CD1c-positive myeloid dendritic cell (primary cell): ENCODE measurements around the gene LBP.
A peak's percentile ranks its signal among the peaks of the same experiment; 100 is the strongest.
"Not testable (repeated sequence)": the region's sequence is repeated elsewhere in the genome, so short reads cannot be mapped to it uniquely, and the experiment has no call there.

Experiments
- DNase-seq: peaks from one replicate; pipeline ENCODE4 v3.0.0-alpha.2; 2016; ENCODE audit errors: extremely low spot score

The LBP gene

GRCh38 chr20:38349856-38350255 lies 3.6 kb downstream of the LBP start:
- DNase-seq, result no peak

- DNase-seq, result no peak
Observed at GRCh38 chr20:38350879-38351775, 4.8 kb downstream of the LBP start.

GRCh38 chr20:38353316-38353715 lies 7.0 kb downstream of the LBP start:
- no peak for DNase-seq

DNA sequence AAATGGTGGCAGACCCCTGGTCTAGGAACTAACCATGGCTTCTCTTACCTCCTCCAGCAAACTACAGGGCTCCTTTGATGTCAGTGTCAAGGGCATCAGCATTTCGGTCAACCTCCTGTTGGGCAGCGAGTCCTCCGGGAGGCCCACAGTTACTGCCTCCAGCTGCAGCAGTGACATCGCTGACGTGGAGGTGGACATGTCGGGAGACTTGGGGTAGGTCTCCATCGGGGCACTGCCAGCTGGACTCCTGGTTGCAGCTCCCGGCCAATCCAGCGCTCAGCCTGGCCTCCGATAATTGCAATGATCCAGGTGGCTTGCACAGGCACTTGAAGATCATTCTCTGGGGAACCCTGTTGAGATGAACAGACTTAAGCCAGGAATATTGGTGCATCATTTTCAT lies 7.9 kb downstream of the LBP start:
- DNase-seq, result no peak

DNA sequence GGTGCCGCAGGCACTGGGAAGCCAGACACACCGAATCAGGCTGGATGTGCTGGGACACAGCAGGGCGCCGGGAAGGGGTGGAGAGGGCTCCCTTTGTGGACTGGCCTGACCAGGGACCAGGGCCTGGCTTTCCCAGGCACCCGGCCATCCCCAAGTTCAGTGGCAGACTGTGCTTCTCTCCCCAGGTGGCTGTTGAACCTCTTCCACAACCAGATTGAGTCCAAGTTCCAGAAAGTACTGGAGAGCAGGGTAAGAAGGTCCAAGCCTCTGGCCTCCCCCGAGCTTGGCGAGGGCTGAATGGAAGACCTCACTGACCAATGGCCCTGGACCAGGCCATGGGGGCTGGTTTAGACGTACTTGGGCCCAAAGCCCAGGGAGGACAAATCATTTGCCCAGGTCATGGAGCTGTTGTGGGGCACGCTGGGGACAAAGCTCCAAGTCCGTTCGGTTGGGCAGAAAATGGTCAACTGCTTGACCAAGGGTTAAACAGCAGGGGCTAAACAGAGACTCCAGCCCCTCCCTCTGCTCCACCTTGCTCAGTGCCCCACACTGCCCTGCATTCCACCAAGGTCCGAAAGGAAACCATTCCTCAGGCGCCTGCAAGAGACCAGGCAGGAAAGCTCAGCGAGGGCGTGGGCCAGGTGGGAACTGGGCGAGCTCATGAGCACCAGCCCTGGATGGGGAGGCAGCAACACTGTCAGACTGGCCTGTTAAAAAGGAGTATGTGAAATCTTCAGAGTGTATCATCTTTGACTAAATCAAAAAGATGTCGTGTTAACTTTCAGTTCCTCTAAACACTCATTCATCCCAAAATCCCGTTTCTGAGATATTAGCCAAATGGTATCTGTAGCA lies 9.1 kb downstream of the LBP start:
- DNase-seq, result peak; percentile 75

- DNase-seq, result peak; percentile 88
Observed at GRCh38 chr20:38357653-38358207, 11.4 kb downstream of the LBP start.

- no peak for DNase-seq
Observed at GRCh38 chr20:38358556-38358955, 12.3 kb downstream of the LBP start.

- no peak for DNase-seq
Observed at GRCh38 chr20:38363004-38363747, 16.9 kb downstream of the LBP start.

DNA sequence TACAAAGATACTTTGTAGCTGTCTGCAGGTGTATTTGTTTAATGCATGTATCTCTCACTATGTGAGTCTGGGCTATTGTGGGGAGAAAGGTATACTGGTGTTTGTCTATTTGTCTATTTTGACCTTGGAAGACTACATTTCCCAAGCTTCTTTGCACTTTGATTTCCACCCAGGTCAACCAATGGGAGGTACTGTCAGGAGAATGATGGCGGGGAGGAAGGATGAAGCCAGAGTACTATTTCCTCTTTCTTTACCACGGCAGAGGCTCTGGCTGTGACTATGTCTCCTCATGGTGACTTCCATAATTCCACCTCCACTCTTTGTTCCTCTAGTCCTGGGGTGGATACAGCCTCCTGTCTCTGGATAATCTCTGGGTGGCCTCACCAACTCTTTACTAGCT lies 23.1 kb downstream of the LBP start:
- DNase-seq, result peak; percentile 76

GRCh38 chr20:38372806-38373205 lies 26.5 kb downstream of the LBP start:
- DNase-seq, result no peak

GRCh38 chr20:38373231-38373867 lies 27.1 kb downstream of the LBP start:
- DNase-seq, result no peak

DNA sequence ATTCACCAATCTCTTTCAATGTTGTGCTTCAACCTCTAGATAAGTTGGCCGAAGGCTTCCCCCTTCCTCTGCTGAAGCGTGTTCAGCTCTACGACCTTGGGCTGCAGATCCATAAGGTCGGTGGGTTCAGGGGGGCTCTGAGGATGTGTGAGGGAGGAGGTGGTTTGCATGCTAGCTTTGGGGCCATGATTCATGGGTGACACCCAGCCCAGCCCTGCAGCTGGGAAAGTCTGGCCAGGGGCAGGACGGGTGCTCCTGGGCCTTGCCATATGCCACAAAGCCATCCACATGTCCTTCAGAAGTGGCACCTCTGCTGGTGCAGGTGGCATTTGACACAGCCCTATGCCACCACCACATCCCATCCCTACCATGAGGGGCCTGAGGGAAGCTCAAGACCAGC lies 27.6 kb downstream of the LBP start:
- DNase-seq, result no peak

DNA sequence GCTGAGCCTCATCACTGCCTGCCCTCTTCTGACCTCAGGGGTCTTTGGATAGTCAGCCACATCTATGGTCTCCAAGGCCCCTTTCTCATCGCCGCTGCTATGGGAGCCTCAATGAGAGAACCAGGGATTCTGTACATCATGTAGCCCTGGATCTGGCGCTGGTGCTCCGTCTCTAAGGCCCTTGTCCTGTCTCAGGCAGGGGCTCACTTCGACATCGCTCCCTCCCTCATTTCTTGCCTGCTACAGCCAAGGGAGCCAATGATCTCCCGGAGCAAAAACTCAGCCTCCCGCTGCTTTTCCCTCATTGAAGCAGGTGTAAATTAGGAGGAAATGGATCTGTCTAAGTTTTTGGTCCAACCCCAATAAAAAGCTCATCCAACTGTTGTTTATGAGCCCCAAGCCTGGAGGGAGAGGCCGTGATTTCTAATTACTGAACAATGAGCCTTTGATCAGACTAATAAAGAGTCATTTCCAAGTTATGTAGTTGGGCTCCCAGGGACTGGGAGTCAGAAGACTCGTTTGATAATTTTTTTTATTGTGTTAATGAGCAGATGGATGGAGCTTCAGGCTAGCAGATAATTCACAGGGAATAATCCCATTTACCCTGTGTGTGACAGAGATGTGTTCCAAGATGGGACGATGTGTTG lies 30.9 kb downstream of the LBP start:
- no peak for DNase-seq

DNA sequence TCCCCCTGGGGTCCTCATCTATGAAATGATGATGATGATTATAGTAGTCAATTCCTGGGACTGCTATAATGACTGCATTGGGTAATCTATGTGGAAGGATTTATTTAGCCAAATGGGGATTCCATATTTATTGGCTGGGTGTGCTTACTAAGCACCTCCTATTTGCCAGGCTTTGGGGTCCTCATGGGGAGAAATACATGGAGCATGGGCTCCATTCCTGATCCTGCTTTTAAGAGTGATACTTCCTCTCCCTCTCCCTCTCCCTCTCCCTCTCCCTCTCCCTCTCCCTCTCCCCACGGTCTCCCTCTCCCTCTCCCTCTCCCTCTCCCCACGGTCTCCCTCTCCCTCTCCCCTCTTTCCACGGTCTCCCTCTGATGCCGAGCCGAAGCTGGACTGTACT lies 31.6 kb downstream of the LBP start:
- DNase-seq, result not testable (repeated sequence)

GRCh38 chr20:38383147-38383546 lies 36.9 kb downstream of the LBP start:
- no peak for DNase-seq

DNA sequence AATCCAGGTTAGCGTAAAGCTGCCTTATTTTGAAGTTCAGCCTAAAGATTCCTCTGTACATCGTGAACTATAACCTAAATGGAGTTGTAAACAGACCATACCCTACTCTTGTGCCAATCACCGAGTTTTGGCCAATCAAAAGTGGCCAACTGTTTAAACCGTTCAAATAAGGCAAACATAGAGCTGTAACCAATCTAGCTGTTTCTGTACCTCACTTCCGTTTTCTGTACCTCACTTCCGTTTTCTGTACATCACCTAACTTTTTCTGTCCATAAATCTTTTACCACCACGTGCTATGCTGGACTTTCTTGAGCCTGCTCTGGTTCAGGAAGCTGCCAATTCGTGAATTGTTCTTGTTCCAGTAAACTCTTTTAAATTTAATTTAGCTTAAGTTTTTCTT lies 39.7 kb downstream of the LBP start:
- DNase-seq, result peak; percentile 18

DNA sequence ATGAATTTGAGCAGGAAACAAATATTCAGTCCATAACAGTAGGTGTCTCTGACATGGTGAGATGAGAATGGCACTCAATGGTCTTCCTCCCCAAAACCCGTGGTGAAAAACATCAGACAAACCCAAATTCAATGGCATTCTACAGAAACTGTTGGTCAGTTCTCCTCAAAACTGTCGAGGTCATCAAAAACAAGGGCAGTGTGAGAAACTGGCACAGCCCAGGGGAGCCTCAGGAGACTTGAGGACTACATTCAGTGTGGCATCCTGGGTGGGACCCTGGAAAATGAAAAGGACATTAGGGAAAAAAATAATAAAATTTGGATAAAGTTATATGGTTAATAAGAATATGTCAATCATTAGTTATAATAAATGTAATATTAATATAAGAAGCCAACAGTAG lies 40.6 kb downstream of the LBP start:
- DNase-seq, result no peak

- no peak for DNase-seq
Observed at GRCh38 chr20:38387953-38388352, 41.7 kb downstream of the LBP start.

- no peak for DNase-seq
Observed at GRCh38 chr20:38392356-38392755, 46.1 kb downstream of the LBP start.

DNA sequence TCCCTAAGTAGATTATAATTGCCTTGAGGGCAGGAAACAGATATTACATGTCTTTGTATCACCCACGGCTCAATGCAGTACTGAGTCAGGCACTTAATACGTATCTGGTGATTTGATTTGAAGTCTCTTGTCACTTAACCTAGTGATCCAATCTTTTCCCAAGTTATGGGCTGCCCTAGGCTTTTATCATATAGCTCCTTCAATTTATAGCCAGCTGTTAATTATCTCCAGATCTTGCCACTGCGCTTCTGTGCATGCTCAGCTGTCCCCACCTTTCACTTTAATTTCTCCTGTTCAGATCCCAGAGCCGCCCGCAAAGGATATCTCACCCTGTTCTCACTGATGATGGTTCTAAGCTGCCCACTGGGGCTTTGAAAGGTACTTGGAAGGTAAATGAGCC lies 47.0 kb downstream of the LBP start:
- DNase-seq, result no peak

DNA sequence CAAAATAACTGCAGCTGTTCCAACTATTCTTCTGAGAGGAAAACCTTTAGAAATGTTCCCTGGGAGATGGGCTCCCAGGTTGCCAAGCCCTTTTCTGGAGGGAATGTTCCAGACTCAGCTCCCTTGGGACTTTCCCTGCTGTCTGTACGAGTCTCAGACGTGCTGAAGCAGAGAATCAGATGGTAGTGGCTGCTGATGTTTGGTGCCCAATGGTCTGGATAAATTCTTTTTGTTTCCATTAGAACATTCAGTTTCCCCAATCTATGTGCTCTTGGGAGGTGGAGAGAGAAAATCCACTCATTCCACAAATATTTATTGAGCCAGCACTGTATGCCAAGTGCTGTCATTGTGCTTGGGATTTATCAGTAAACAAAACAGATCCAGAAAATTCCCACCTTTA lies 48.9 kb downstream of the LBP start:
- DNase-seq, result no peak
